HEK293T (cell line): ENCODE measurements around the gene SPIB.
"Not testable (repeated sequence)": the region's sequence is repeated elsewhere in the genome, so short reads cannot be mapped to it uniquely, and the experiment has no call there.

Experiments used
- CTCF ChIA-PET: fragments of 350-600 bp; formaldehyde crosslinking; extraction: SDS; loops from one replicate; lab custom pipeline; 2021; ENCODE audit warnings: antibody characterized with exemption, inconsistent platforms; lab: Yijun Ruan, JAX
- POLR2A ChIA-PET: fragments of 350-600 bp; formaldehyde crosslinking; extraction: SDS; loops from one replicate; lab custom pipeline; 2020; ENCODE audit warnings: antibody characterized with exemption, inconsistent platforms; lab: Yijun Ruan, JAX
- DNase-seq: peaks from one replicate; pipeline ENCODE4 v3.0.0; 2012; ENCODE audit warnings: mixed read lengths; ENCODE audit errors: extremely low spot score
- ARNT ChIP-seq: fragments of 450-650 bp; IDR thresholded peaks from 2 replicates; pipeline ENCODE4 v1.6.1; 2017; ENCODE audit warnings: mild to moderate bottlenecking
- BHLHE40 ChIP-seq: fragments of 450-650 bp; IDR thresholded peaks from 2 replicates; pipeline ENCODE4 v1.6.1; 2016; ENCODE audit warnings: mild to moderate bottlenecking, moderate library complexity, borderline replicate concordance
- CTBP1 ChIP-seq: fragments of 450-650 bp; IDR thresholded peaks from 2 replicates; pipeline ENCODE4 v1.6.1; 2016; ENCODE audit warnings: borderline replicate concordance
- ELF4 ChIP-seq: fragments of 450-650 bp; IDR thresholded peaks from 2 replicates; pipeline ENCODE4 v1.6.1; 2017; ENCODE audit warnings: antibody characterized with exemption
- FOXA1 ChIP-seq: fragments of 450-650 bp; IDR thresholded peaks from 2 replicates; pipeline ENCODE4 v1.6.1; 2016; ENCODE audit warnings: mild to moderate bottlenecking
- FOXK2 ChIP-seq: fragments of 450-650 bp; IDR thresholded peaks from 2 replicates; pipeline ENCODE4 v1.6.1; 2016; ENCODE audit warnings: mild to moderate bottlenecking
- FOXM1 ChIP-seq: fragments of 450-650 bp; IDR thresholded peaks from 2 replicates; pipeline ENCODE4 v1.6.1; 2017; ENCODE audit warnings: mild to moderate bottlenecking, borderline replicate concordance
- HDGF ChIP-seq: fragments of 450-650 bp; IDR thresholded peaks from 2 replicates; pipeline ENCODE4 v1.6.1; 2017; ENCODE audit warnings: antibody characterized with exemption, borderline replicate concordance
- L3MBTL2 ChIP-seq: fragments of 450-650 bp; conservative IDR thresholded peaks from 2 replicates; pipeline ENCODE4 v1.6.1; 2016; ENCODE audit warnings: mild to moderate bottlenecking
- LEF1 ChIP-seq: fragments of 450-650 bp; IDR thresholded peaks from 2 replicates; pipeline ENCODE4 v1.6.1; 2017; ENCODE audit warnings: mild to moderate bottlenecking, borderline replicate concordance
- NFRKB ChIP-seq: fragments of 450-650 bp; IDR thresholded peaks from 2 replicates; pipeline ENCODE4 v1.6.1; 2016; ENCODE audit warnings: mild to moderate bottlenecking, moderate library complexity
- PKNOX1 ChIP-seq: fragments of 450-650 bp; IDR thresholded peaks from 2 replicates; pipeline ENCODE4 v1.6.1; 2016
- SP1 ChIP-seq: fragments of 450-650 bp; IDR thresholded peaks from 2 replicates; pipeline ENCODE4 v1.6.1; 2017
- SUZ12 ChIP-seq: fragments of 450-650 bp; IDR thresholded peaks from 2 replicates; pipeline ENCODE4 v1.6.1; 2016; ENCODE audit warnings: mild to moderate bottlenecking
- TARDBP ChIP-seq: fragments of 450-650 bp; IDR thresholded peaks from 2 replicates; pipeline ENCODE4 v1.6.1; 2016
- ZNF384 ChIP-seq: fragments of 450-650 bp; IDR thresholded peaks from 2 replicates; pipeline ENCODE4 v1.6.1; 2016

SPIB gene

GRCh38 chr19:50466706-50467039 is 47.9 kb downstream of the SPIB start:
- POLR2A ChIA-PET, result no interaction called here
- TF ChIP-seq L3MBTL2 (no peak), FOXK2 (no peak), PKNOX1 (no peak), BHLHE40 (no peak), NFRKB (no peak), FOXM1 (no peak), TARDBP (no peak), SUZ12 (no peak), HDGF (no peak)
- CTCF ChIA-PET, result interaction anchor here (1.2 to 1.5 kb wide), 4 partner anchors 12 to 110 kb away, joined by 3 to 5 read pairs (median 4); no protein-coding TSS in a partner anchor

GRCh38 chr19:50467566-50467965 is 48.8 kb downstream of the SPIB start:
- no peak for DNase-seq
- TF ChIP-seq FOXK2 (no peak), PKNOX1 (no peak), CTBP1 (no peak), NFRKB (no peak), ZNF384 (no peak), BHLHE40 (no peak), LEF1 (no peak), FOXA1 (no peak), FOXM1 (no peak), HDGF (no peak), SUZ12 (no peak), TARDBP (no peak), ELF4 (no peak), L3MBTL2 (no peak), SP1 (no peak), ARNT (no peak)
- ChIA-PET POLR2A (interaction anchor here (1.0 kb wide), 1 partner anchor 84 kb away, joined by 3 read pairs; no protein-coding TSS in a partner anchor), CTCF (no interaction called here)

More at GRCh38 chr19:50466706-50467039, 47.9 kb downstream of the SPIB start:
- no peak for DNase-seq

GRCh38 chr19:50468818-50469217 is 50.1 kb downstream of the SPIB start:
- CTCF ChIA-PET, result no interaction called here
- DNase-seq, result no peak
- POLR2A ChIA-PET, result no interaction called here
- TF ChIP-seq SUZ12, result no peak
- TF ChIP-seq NFRKB, result no peak
- no peak for TF ChIP-seq FOXA1
- no peak for TF ChIP-seq PKNOX1
- TF ChIP-seq FOXK2, result no peak
- no peak for TF ChIP-seq BHLHE40
- TF ChIP-seq ARNT, result no peak
- no peak for TF ChIP-seq HDGF
- no peak for TF ChIP-seq TARDBP
- TF ChIP-seq ELF4, result no peak

- DNase-seq, CTCF ChIA-PET, POLR2A ChIA-PET: not testable (repeated sequence)
Observed at GRCh38 chr19:50473336-50473735, 54.6 kb downstream of the SPIB start.

GRCh38 chr19:50475101-50475568 is 56.4 kb downstream of the SPIB start:
- TF ChIP-seq HDGF, result no peak
- no peak for TF ChIP-seq L3MBTL2
- no peak for TF ChIP-seq ZNF384
- TF ChIP-seq FOXK2, result no peak
- TF ChIP-seq NFRKB, result no peak
- TF ChIP-seq CTBP1, result no peak
- no peak for TF ChIP-seq FOXM1
- TF ChIP-seq LEF1, result no peak
- no peak for TF ChIP-seq BHLHE40
- no peak for TF ChIP-seq PKNOX1
- no peak for TF ChIP-seq SP1
- TF ChIP-seq ELF4, result no peak
- no peak for TF ChIP-seq ARNT
- no peak for TF ChIP-seq TARDBP
- no peak for TF ChIP-seq SUZ12
- TF ChIP-seq FOXA1, result no peak
- no peak for DNase-seq
- POLR2A ChIA-PET, result interaction anchor here (0.7 kb wide), 1 partner anchor 99 kb away, joined by 3 read pairs; the partner anchor contains the start of gene NR1H2
- CTCF ChIA-PET, result no interaction called here

- DNase-seq, result no peak
- ChIA-PET CTCF (no interaction called here), POLR2A (no interaction called here)
- TF ChIP-seq FOXM1 (no peak), TARDBP (no peak), NFRKB (no peak), SUZ12 (no peak), SP1 (no peak), LEF1 (no peak), L3MBTL2 (no peak)
Observed at GRCh38 chr19:50475736-50476223, 57.0 kb downstream of the SPIB start.
